ENCODE data around the gene HAND2. TPM values are rescaled to one million over a fixed set of nuclear protein-coding genes. Genes with fewer than 3 reads are reported as not detected.

The HAND2 gene
- total and polyA plus RNA-seq, 4 donors = 0.06 to 0.77 (median 0.21) TPM

DNA sequence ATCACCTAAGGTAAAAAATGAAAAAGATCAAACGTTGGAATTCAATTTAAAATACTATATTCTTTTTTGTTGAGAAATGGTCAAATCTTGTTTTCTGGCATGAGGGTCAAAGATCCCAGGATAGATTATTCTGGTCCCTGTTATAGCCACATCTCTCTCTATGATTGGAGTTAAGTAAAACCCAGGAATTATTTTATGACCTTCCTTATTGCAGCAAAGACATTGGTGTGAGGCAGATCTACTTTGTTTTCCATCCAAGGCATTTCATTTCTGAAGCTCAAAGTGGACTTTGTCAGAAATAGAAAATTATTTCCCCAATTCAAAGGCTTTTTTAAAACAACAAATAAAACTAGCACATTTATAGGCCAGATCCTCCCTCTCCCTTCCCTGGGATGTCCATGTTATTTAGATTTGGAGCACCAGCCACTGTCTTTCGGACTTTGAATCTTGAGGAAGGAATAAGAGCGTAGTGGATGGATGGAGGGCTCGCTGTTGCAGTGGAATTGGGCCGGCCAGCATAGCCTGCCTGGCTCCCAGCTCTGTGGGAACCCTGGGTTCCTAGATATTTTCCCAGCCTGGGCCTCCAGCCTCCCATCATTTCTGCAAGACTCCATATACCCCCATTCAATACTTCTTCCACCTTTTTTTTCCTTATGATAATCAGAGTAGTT lies 45.6 kb upstream of the HAND2 start:
- H3K27me3 ChIP-seq (ENCODE audit: control insufficient read depth in 3 of 3, insufficient read depth in 3 of 3, low read length in 2 of 3) = peaks cover 0 to 8% (median 3%) of the 10 kb centered on the region in 3 donors
- 85 to 92% methylated on average over 5 of the region's 5 CpGs for WGBS, 2 donors
- peaks cover 0 to 3% (median 0%) of the 10 kb centered on the region in 4 donors for H3K9me3 ChIP-seq (ENCODE audit: control insufficient read depth in 4 of 4, insufficient read depth in 3 of 4, low read length in 3 of 4)
- TF ChIP-seq, protein P1, sequence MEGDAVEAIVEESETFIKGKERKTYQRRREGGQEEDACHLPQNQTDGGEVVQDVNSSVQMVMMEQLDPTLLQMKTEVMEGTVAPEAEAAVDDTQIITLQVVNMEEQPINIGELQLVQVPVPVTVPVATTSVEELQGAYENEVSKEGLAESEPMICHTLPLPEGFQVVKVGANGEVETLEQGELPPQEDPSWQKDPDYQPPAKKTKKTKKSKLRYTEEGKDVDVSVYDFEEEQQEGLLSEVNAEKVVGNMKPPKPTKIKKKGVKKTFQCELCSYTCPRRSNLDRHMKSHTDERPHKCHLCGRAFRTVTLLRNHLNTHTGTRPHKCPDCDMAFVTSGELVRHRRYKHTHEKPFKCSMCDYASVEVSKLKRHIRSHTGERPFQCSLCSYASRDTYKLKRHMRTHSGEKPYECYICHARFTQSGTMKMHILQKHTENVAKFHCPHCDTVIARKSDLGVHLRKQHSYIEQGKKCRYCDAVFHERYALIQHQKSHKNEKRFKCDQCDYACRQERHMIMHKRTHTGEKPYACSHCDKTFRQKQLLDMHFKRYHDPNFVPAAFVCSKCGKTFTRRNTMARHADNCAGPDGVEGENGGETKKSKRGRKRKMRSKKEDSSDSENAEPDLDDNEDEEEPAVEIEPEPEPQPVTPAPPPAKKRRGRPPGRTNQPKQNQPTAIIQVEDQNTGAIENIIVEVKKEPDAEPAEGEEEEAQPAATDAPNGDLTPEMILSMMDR (IDR thresholded peaks at IDR 0.05; ENCODE audit: control extremely low read depth, extremely low read depth) = no peak
- ATAC-seq (ENCODE audit: insufficient read depth, low FRiP score) (no peak), DNase-seq (no peak)
- no peak overlapping the region for H3K27ac ChIP-seq (ENCODE audit: low read depth in 1 of 2, low read length in 1 of 2)
- H3K4me3 ChIP-seq = no peak overlapping the region
- H3K4me1 ChIP-seq (ENCODE audit: control insufficient read depth in 5 of 5, insufficient read depth in 5 of 5, low read length in 5 of 5) = peaks cover 0 to 7% (median 0%) of the 10 kb centered on the region in 5 donors
- no peaks in the 10 kb centered on the region for H3K36me3 ChIP-seq (ENCODE audit: control insufficient read depth in 4 of 4, insufficient read depth in 4 of 4, low read length in 4 of 4)
- H3K9ac ChIP-seq (ENCODE audit: insufficient read depth in 1 of 2, low read length in 2 of 2) = no peak overlapping the region

DNA sequence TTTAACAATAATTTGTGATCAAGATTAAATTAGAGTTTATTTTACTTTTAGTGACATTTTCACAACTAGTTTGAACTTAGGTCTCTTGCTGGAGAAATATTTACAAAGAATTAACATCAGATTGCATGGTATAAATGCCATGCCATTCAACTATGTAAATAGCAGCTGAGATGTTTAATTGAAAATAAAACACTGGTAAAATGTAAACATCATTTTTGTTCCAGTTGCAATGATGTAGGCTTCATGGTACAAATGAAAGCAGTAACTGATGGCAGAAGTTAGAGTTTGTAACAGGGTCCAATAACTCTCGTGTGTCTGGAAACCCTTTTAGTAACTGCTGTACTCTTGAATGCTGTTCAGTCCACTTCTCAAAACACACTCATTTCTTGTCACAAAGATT lies 43.7 kb upstream of the HAND2 start:
- H3K27ac ChIP-seq (ENCODE audit: low read depth in 1 of 2, low read length in 1 of 2) = peak overlapping the region in 1 of 2 donors; percentile 21
- H3K9me3 ChIP-seq (ENCODE audit: control insufficient read depth in 4 of 4, insufficient read depth in 3 of 4, low read length in 3 of 4) = peaks cover 0 to 3% (median 0%) of the 10 kb centered on the region in 4 donors
- peaks cover 0 to 2% (median 0%) of the 10 kb centered on the region in 3 donors for H3K27me3 ChIP-seq (ENCODE audit: control insufficient read depth in 3 of 3, insufficient read depth in 3 of 3, low read length in 2 of 3)
- no peak overlapping the region for H3K9ac ChIP-seq (ENCODE audit: insufficient read depth in 1 of 2, low read length in 2 of 2)
- peaks cover 0 to 7% (median 0%) of the 10 kb centered on the region in 5 donors for H3K4me1 ChIP-seq (ENCODE audit: control insufficient read depth in 5 of 5, insufficient read depth in 5 of 5, low read length in 5 of 5)
- WGBS, 2 donors = 63 to 68% methylated on average over 1 of the region's 1 CpG
- TF ChIP-seq, protein P1 (IDR thresholded peaks at IDR 0.05; ENCODE audit: control extremely low read depth, extremely low read depth) = no peak
- no peak for ATAC-seq (ENCODE audit: insufficient read depth, low FRiP score)
- DNase-seq = no peak
- H3K36me3 ChIP-seq (ENCODE audit: control insufficient read depth in 4 of 4, insufficient read depth in 4 of 4, low read length in 4 of 4) = no peaks in the 10 kb centered on the region
- no peak overlapping the region for H3K4me3 ChIP-seq

DNA sequence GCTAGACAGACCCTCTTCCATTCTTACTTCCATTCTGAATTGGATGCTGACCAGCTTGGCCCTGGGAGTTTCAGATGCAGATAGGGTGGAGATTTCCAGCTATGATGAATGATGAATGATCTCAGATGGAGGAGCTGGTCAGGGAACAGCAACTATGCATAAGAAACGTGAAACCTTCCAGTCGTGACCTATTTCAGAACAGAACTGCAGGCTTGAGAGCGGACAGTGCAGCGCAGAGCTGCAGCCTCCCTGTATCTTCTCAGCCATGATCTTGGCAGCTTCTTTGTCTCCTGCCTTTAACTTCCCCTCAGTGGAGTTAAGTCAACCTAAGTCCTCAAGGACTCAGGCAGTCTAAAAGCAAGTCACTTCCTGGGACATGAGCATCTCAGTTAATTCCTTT lies 43.3 kb upstream of the HAND2 start:
- Histone ChIP-seq H3K27me3 (ENCODE audit: control insufficient read depth in 3 of 3, insufficient read depth in 3 of 3, low read length in 2 of 3) (no peaks in the 10 kb centered on the region), H3K9me3 (ENCODE audit: control insufficient read depth in 4 of 4, insufficient read depth in 3 of 4, low read length in 3 of 4) (peaks cover 0 to 3% (median 0%) of the 10 kb centered on the region in 4 donors), H3K9ac (ENCODE audit: insufficient read depth in 1 of 2, low read length in 2 of 2) (no peak overlapping the region), H3K4me1 (ENCODE audit: control insufficient read depth in 5 of 5, insufficient read depth in 5 of 5, low read length in 5 of 5) (peaks cover 0 to 7% (median 0%) of the 10 kb centered on the region in 5 donors), H3K4me3 (no peak overlapping the region), H3K27ac (ENCODE audit: low read depth in 1 of 2, low read length in 1 of 2) (no peak overlapping the region), H3K36me3 (ENCODE audit: control insufficient read depth in 4 of 4, insufficient read depth in 4 of 4, low read length in 4 of 4) (no peaks in the 10 kb centered on the region)
- ATAC-seq (ENCODE audit: insufficient read depth, low FRiP score) (no peak), DNase-seq (no peak)
- TF ChIP-seq, protein P1 (IDR thresholded peaks at IDR 0.05; ENCODE audit: control extremely low read depth, extremely low read depth) = no peak
- 55 to 85% methylated on average over 4 of the region's 4 CpGs for WGBS, 2 donors
